ENCODE data around the gene SKOR2. TPM values are rescaled to one million over a fixed set of nuclear protein-coding genes. Genes with fewer than 3 reads are reported as not detected.

SKOR2 gene
- total and polyA plus RNA-seq, 2 experiments from 2014 or later: 0.10 to 0.42 TPM

DNA sequence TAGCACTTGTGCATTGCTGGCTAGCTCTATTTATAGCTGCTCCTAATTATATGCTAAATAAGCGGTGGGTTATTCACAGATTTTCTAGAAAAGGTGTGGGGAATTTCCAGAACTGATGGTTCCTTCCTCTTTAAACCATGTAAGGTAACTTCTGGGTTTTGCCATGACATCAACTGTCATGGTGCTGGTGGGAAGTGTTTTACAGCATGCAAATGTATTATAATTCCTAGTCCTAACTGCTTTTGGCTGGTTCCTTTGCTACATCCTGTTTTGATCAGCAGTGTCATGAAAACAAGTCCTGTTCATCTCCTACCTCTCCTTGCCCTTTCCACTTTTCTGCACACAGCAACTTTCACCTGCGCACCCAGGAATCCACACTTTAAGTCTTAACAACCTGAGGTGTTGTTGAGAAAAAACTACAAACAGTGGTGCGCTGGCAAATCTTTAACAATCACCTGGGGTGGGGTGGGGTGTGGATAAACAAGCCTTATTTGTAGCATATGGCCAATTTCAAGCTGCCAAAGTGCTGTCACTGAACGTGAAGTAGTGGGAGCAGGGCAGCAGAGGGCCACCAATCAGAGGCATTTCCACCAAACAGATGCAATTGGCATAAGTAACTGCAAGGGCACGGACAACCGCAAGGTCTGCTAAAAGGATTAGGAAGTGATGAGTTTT is 33.4 kb upstream of the SKOR2 start:
- Mint-ChIP-seq H3K9me3 (no peaks in the 10 kb centered on the region), H3K36me3 (ENCODE audit: low read depth) (no peaks in the 10 kb centered on the region), H3K27ac (no peak overlapping the region), H3K4me1 (0 out of 3 replicates have a peak, but pooled peaks cover 6% of the 10 kb centered on the region), H3K27me3 (ENCODE audit: insufficient read depth, low read depth, poor library complexity) (no peaks in the 10 kb centered on the region), H3K4me3 (no peak overlapping the region)
- no peaks in the 10 kb centered on the region for H3K79me2 ChIP-seq (replicated peaks; ENCODE audit: insufficient read depth)
- H3K27ac ChIP-seq (ENCODE audit: low read depth): no peak overlapping the region
- no peaks in the 10 kb centered on the region for H3K27me3 ChIP-seq (ENCODE audit: insufficient read depth)
- H3K4me2 ChIP-seq: no peak overlapping the region
- no peak overlapping the region for H2AFZ ChIP-seq
- no peaks in the 10 kb centered on the region for H3F3A ChIP-seq (replicated peaks; ENCODE audit: low read depth)
- no peaks in the 10 kb centered on the region for H3K9me2 ChIP-seq (ENCODE audit: insufficient read depth)
- no peaks in the 10 kb centered on the region for H4K20me1 ChIP-seq (replicated peaks; ENCODE audit: insufficient read depth)
- no peak overlapping the region for H3K4me3 ChIP-seq
- no peak for TF ChIP-seq ZNF114 (CRISPR knock-in tag; IDR thresholded peaks at IDR 0.05)
- TF ChIP-seq CREB1 (CRISPR knock-in tag; IDR thresholded peaks at IDR 0.05; ENCODE audit: low read depth): no peak
- no peak for TF ChIP-seq EZH2phosphoT487 (IDR thresholded peaks at IDR 0.05; ENCODE audit: unreplicated experiment)
- no peak for TF ChIP-seq JUNB (IDR thresholded peaks at IDR 0.05; ENCODE audit: unreplicated experiment)
- TF ChIP-seq POLR2AphosphoS5 (IDR thresholded peaks at IDR 0.05; ENCODE audit: low read depth): no peak
- TF ChIP-seq NANOG (IDR thresholded peaks at IDR 0.05; ENCODE audit: borderline replicate concordance): no peak
- TF ChIP-seq EZH2 (IDR thresholded peaks at IDR 0.05; ENCODE audit: low read depth, unreplicated experiment): no peak
- no peak for TF ChIP-seq STAT1 (IDR thresholded peaks at IDR 0.05; ENCODE audit: unreplicated experiment)
- no peak for TF ChIP-seq ETS1 (IDR thresholded peaks at IDR 0.05)
- no peak for TF ChIP-seq CTCF (conservative IDR thresholded peaks at IDR 0.05; ENCODE audit: low read depth in 2 of 2)
- TF ChIP-seq, protein P1, sequence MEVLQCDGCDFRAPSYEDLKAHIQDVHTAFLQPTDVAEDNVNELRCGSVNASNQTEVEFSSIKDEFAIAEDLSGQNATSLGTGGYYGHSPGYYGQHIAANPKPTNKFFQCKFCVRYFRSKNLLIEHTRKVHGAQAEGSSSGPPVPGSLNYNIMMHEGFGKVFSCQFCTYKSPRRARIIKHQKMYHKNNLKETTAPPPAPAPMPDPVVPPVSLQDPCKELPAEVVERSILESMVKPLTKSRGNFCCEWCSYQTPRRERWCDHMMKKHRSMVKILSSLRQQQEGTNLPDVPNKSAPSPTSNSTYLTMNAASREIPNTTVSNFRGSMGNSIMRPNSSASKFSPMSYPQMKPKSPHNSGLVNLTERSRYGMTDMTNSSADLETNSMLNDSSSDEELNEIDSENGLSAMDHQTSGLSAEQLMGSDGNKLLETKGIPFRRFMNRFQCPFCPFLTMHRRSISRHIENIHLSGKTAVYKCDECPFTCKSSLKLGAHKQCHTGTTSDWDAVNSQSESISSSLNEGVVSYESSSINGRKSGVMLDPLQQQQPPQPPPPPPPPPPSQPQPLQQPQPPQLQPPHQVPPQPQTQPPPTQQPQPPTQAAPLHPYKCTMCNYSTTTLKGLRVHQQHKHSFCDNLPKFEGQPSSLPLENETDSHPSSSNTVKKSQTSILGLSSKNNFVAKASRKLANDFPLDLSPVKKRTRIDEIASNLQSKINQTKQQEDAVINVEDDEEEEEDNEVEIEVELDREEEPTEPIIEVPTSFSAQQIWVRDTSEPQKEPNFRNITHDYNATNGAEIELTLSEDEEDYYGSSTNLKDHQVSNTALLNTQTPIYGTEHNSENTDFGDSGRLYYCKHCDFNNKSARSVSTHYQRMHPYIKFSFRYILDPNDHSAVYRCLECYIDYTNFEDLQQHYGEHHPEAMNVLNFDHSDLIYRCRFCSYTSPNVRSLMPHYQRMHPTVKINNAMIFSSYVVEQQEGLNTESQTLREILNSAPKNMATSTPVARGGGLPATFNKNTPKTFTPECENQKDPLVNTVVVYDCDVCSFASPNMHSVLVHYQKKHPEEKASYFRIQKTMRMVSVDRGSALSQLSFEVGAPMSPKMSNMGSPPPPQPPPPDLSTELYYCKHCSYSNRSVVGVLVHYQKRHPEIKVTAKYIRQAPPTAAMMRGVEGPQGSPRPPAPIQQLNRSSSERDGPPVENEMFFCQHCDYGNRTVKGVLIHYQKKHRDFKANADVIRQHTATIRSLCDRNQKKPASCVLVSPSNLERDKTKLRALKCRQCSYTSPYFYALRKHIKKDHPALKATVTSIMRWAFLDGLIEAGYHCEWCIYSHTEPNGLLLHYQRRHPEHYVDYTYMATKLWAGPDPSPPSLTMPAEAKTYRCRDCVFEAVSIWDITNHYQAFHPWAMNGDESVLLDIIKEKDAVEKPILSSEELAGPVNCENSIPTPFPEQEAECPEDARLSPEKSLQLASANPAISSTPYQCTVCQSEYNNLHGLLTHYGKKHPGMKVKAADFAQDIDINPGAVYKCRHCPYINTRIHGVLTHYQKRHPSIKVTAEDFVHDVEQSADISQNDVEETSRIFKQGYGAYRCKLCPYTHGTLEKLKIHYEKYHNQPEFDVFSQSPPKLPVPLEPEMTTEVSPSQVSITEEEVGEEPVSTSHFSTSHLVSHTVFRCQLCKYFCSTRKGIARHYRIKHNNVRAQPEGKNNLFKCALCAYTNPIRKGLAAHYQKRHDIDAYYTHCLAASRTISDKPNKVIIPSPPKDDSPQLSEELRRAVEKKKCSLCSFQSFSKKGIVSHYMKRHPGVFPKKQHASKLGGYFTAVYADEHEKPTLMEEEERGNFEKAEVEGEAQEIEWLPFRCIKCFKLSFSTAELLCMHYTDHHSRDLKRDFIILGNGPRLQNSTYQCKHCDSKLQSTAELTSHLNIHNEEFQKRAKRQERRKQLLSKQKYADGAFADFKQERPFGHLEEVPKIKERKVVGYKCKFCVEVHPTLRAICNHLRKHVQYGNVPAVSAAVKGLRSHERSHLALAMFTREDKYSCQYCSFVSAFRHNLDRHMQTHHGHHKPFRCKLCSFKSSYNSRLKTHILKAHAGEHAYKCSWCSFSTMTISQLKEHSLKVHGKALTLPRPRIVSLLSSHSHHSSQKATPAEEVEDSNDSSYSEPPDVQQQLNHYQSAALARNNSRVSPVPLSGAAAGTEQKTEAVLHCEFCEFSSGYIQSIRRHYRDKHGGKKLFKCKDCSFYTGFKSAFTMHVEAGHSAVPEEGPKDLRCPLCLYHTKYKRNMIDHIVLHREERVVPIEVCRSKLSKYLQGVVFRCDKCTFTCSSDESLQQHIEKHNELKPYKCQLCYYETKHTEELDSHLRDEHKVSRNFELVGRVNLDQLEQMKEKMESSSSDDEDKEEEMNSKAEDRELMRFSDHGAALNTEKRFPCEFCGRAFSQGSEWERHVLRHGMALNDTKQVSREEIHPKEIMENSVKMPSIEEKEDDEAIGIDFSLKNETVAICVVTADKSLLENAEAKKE (CRISPR knock-in tag; IDR thresholded peaks at IDR 0.05): no peak
- TF ChIP-seq, protein P2, sequence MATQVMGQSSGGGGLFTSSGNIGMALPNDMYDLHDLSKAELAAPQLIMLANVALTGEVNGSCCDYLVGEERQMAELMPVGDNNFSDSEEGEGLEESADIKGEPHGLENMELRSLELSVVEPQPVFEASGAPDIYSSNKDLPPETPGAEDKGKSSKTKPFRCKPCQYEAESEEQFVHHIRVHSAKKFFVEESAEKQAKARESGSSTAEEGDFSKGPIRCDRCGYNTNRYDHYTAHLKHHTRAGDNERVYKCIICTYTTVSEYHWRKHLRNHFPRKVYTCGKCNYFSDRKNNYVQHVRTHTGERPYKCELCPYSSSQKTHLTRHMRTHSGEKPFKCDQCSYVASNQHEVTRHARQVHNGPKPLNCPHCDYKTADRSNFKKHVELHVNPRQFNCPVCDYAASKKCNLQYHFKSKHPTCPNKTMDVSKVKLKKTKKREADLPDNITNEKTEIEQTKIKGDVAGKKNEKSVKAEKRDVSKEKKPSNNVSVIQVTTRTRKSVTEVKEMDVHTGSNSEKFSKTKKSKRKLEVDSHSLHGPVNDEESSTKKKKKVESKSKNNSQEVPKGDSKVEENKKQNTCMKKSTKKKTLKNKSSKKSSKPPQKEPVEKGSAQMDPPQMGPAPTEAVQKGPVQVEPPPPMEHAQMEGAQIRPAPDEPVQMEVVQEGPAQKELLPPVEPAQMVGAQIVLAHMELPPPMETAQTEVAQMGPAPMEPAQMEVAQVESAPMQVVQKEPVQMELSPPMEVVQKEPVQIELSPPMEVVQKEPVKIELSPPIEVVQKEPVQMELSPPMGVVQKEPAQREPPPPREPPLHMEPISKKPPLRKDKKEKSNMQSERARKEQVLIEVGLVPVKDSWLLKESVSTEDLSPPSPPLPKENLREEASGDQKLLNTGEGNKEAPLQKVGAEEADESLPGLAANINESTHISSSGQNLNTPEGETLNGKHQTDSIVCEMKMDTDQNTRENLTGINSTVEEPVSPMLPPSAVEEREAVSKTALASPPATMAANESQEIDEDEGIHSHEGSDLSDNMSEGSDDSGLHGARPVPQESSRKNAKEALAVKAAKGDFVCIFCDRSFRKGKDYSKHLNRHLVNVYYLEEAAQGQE (IDR thresholded peaks at IDR 0.05; ENCODE audit: unreplicated experiment): no peak
- no peak for TF ChIP-seq ZNF331 (CRISPR knock-in tag; IDR thresholded peaks at IDR 0.05; ENCODE audit: low read depth)
- no peaks in the 10 kb centered on the region for H3K4me1 ChIP-seq (ENCODE audit: insufficient read depth)
- no peak for DNase-seq (ENCODE audit: low spot score)
- no peak; the same call in 2 of the 3 replicates for ATAC-seq
- no peaks in the 10 kb centered on the region for H3K36me3 ChIP-seq (ENCODE audit: insufficient read depth)
